Stimulated activated CD8-positive, alpha-beta memory T cell treated with anti-CD3 and anti-CD28 coated beads, Interleukin-4, amount 100 ng/mL, for 48 hours (primary cell): ENCODE data around the gene RNF144B.

Source experiments
- DNase-seq: peaks from one replicate; pipeline ENCODE4 v3.0.0-alpha.2; 2020

Gene RNF144B

DNA sequence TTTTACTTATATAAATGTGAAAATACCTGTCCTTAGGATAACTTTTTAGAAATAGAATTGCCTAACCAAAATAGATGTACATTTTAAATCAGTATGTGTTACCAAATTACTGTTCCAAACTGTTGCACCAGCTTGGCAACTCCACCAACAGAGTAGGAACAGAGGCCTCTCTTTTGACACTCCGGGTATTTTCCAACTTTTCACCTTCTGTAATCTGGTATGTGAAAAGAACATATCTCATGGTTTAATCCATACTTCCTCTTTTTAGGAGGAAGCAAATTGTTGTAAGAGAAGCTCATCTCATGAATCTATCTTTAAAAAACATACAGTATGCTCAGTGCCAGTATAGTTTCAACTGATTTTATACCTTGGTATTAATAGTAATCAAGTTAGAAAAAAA is 24.9 kb downstream of the RNF144B start:
- DNase-seq = no peak

GRCh38 chr6:18412644-18413043 is 25.5 kb downstream of the RNF144B start:
- DNase-seq = no peak

GRCh38 chr6:18413381-18413780 is 26.2 kb downstream of the RNF144B start:
- DNase-seq = no peak

DNA sequence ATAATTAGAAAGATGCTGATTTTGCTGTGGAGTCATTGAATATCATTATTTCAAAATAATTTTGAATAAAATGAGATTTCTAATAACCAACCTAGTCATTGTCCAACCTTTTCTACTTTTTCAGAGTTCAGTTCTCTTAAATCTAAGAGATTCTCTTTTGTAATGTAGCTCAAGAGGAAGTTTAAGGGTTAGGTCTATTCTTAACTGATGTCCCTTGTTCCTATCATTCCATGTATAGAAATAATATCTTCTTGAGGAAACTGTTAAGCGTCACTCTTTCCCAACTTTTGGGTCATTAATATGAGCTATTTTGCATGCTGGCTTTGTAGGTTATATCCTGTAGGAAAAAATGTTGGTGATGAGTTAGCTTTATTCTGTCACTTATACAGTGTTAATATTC is 27.0 kb downstream of the RNF144B start:
- no peak for DNase-seq

GRCh38 chr6:18415207-18415606 is 28.1 kb downstream of the RNF144B start:
- no peak for DNase-seq

GRCh38 chr6:18415671-18416340 is 28.7 kb downstream of the RNF144B start:
- no peak for DNase-seq

DNA sequence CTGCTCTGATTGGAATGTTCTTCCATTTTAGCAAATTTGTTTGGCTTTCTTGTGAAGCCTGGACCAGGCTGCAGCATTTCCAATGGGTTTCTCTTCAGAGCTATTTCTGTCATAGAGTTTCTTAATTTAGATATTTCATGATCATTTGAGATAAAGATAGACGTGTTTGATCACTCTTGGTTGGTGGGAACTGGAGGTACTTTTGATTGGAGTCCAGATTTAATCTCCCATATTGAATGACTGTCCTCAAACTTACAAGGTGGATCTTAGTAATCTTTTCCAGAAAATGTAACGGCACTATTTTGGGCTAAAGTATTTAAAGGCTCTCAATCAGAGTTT is 29.2 kb downstream of the RNF144B start:
- DNase-seq = no peak

- DNase-seq = no peak
Measured at GRCh38 chr6:18420328-18420727, 33.2 kb downstream of the RNF144B start.

GRCh38 chr6:18422136-18422535 is 35.0 kb downstream of the RNF144B start:
- no peak for DNase-seq

DNA sequence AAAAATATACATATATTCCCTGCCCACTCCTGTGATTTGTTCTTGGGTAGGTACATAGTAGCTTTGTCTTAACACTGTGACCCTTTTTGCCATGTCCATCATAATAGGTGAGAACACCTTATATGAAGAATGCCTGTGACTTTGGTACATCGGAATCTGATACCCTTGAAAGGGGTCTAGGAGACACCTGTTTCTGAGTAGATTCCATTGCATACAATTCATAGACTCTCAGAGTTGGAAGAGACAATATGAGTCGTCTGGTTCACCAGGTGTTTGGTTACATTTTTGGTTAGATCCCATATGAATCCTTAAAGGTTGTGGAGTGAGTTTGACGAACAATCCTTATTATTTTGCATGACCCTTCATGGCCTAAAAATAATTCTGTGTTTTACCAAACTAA is 36.3 kb downstream of the RNF144B start:
- no peak for DNase-seq

DNA sequence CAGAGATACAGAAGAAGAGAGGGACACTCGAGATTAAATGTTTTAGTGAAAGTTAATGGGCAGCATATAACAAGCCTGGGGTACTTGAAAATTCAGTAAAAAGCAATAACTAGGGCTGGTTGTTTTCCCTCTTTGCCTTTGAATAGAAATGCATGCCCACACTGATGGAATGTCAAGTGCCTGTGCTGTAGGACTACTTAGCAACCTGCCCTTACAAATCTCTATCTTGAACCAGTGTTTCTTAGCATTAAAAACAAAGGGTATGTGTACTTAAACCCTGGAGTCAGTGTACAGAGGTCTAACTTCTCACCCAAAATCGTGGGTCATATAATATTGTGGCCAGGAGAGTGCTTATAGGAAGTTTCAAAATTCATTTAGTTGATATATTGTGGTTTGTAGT is 37.1 kb downstream of the RNF144B start:
- DNase-seq = no peak

GRCh38 chr6:18425218-18425617 is 38.1 kb downstream of the RNF144B start:
- DNase-seq = no peak

GRCh38 chr6:18427296-18427695 is 40.1 kb downstream of the RNF144B start:
- DNase-seq = no peak

GRCh38 chr6:18429655-18430297 is 42.6 kb downstream of the RNF144B start:
- DNase-seq = no peak

DNA sequence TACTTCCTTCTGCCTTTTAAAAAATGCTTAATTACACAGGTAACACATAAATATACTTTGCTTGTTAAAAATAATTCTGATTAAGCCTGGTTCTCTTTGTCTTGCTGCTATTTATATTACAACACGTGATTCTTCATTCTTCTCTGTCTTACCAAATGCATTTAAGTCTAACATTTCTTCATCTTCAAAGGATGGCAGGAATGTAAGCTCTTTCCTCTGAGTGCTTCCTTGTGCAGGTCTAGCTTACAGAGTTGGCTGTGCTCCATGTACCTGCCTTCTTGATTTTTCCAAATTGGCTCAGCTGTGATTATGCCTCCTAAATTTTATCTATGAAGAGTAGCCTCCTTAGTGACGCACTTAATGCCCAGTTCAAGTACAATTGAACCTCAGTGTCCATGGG is 44.4 kb downstream of the RNF144B start:
- DNase-seq = no peak

- DNase-seq = no peak
Measured at GRCh38 chr6:18432180-18432579, 45.0 kb downstream of the RNF144B start.

- no peak for DNase-seq
Measured at GRCh38 chr6:18432619-18433018, 45.5 kb downstream of the RNF144B start.

DNA sequence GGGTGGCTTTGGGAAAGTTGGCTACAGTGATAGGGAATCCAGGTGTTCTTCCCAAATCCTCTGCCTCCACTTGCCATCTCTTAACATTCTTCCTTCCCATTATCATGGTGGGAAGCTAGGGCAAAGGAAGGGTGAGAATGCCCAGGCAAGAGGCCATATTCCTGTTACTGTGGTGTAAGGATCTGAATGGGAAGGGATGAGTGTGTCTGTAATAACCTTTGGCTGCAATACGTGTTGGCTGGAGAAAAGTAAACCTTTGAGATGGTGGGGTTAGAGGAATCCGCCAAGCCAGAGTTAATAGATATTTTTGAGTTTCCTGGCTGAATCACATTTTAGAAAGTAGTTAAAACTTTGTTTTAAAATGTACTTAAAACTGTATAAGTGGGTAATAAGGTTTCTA is 45.9 kb downstream of the RNF144B start:
- DNase-seq = no peak

GRCh38 chr6:18436341-18436740 is 49.2 kb downstream of the RNF144B start:
- no peak for DNase-seq

DNA sequence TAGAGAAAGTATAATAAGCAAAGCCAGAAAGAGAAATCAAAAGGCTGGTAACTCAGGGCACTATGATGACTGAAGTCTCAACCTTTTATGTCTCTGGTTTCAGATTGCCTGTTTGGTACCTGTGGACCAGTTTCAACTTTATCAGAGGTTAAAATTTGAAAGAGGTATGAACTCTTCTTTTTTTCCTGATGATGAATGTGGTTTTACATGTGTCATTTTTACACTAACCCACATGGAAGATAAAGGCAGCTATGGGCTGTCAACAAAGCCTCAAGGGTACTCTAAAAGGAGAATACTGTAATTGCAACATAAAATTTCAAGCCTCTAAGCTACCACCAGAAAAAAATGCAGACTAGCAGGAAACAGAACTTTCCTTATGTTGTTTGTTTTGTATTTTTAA is 52.4 kb downstream of the RNF144B start:
- DNase-seq = no peak

DNA sequence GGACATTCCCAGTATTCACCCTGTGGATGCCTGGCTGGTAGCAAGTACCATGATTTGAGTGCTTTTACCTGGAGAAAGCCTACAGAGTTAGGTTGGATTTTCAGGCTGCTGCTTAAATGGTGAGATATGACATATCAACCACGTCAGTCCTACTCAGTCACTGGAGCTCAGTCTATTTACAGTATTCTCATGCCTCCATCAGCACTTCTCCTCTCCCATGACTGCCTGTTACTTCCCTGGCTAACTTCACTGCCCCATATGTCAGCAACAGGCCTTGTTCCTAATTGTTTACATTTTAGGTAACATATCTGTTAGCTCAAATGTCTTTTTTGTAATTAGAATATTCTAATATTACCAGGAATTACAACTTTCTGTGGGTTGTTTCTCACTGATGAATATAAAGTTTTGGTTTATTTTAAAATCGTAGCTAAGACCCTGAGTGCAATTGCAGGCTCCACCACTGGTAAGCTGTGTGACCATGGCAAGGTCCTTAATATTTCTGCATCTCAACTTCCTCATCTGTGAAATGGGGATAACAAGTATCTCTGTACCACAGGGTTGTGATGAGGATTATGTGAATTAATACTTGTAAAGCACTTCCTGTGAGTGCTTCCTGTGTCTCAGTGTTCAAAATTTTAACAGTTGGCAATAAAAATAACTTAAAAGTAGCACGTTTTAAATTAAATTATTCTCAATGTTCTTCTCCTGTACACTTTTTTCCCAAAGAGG is 54.3 kb downstream of the RNF144B start:
- no peak for DNase-seq

- no peak for DNase-seq
Measured at GRCh38 chr6:18444111-18444510, 57.0 kb downstream of the RNF144B start.

DNA sequence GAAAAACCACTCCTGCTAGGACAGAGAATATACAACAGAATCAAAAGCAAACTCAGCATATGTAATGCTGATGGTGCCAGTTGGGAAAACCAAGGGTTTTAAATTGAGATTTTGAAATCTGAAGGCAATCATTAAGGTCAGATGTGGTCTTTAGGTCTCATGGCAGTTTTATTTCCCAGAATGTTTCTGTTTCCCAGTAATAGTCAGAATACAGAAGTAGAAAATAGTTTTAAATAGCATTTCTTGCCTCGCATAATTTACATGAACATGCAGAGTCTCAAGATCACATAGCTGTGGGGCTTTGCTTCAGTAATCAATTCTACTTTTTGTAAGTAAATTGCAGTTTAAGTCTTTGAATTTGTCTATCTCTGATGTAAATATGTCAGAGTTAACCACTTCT is 58.1 kb downstream of the RNF144B start:
- no peak for DNase-seq

DNA sequence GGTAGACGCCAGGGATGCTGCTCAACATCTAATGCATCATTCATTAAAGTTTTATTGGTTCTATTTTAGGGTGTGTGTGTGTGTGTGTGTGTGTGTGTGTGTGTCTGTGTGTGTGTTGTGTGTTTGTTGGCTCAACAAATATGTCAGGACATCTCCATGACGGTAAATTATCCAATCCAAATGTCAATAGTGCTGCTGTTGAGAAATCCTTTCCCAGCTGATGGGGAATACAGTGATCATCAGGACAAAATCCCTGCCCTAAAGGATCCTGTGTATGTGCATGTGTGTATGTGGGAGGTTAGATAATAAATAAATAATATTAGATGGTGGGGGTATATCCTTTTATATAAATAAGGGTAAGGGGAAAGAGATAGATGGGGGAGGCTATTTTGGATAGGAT is 59.6 kb downstream of the RNF144B start:
- no peak for DNase-seq

GRCh38 chr6:18447552-18447951 is 60.4 kb downstream of the RNF144B start:
- DNase-seq = no peak
